ENCODE results near the gene KLK5.
"Not testable (repeated sequence)": the region's sequence is repeated elsewhere in the genome, so short reads cannot be mapped to it uniquely, and the experiment has no call there.

The KLK5 gene, protein sequence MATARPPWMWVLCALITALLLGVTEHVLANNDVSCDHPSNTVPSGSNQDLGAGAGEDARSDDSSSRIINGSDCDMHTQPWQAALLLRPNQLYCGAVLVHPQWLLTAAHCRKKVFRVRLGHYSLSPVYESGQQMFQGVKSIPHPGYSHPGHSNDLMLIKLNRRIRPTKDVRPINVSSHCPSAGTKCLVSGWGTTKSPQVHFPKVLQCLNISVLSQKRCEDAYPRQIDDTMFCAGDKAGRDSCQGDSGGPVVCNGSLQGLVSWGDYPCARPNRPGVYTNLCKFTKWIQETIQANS

DNA sequence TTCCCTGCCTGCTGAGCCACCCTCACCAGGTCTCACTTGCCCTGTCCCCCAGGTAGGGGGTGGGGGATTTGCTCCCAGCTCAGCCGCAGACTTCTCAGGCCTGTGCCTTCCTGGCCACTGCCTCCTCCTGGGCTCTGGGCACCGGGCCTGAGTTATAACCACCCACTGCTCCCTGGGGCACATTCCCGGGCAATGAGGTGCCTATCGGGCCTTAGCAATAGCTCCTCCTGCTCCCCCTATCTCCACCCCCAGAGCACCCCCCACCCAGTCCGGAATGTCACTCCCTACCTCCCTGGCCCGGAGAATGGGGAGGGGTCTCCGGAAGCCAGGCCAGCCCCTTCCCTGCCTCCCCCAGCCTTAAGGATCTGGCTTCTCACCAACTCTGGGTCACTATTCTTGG, at the start of gene KLK5:
Gene KLK5 (minus strand): TSS at position 129 of the 400 bp plus-strand sequence. CDS start 381 bp downstream, outside the sequence.
- DNase-seq, result no peak

DNA sequence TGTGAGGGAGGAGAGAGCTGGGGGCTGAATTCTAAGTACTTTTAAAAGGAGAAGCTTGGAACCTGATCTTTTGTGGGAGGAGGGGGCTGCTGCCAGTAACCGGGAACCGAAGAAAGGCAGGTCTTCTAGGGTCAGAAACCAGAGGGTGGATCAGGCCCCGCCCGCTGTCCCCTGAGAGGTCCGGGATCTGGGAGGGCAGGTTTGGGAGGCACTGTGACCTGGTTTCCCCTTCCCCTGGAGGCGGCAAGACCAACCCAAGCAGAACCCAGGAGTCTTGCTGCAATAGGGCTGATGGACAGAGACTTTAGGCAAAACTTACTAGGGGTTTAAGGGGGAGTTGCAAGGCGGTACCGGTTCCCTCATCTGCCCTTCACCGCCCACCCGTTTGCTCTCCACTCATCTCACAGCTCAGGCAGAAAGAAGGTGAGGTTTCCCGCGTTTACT, 49.3 kb upstream of the KLK5 start:
- no peak for DNase-seq

DNA sequence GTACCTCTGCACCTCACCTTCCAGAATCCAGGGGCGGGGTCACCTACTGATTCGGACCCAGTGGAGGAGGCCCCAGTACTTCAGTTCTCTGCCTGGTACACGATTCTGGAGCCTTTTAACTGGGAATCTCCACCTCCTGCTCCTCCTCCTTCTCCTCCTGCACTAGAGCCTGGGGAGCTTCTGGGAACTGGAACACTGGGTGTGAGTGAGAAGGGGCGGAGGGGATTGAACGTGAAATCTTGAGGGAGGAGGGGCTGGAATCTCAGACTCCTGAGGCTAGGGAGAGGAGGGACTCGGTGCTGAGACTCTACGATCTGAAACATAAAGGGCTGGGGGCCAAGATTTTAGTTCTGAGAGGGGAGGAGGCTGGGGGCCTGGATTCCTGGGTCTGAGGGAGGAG, 48.7 kb upstream of the KLK5 start, which contains the start of gene KLK8:
Gene KLK8 (minus strand): TSS at position 90 of the 400 bp plus-strand sequence. CDS start 437 bp downstream, outside the sequence.
- DNase-seq, result no peak

DNA sequence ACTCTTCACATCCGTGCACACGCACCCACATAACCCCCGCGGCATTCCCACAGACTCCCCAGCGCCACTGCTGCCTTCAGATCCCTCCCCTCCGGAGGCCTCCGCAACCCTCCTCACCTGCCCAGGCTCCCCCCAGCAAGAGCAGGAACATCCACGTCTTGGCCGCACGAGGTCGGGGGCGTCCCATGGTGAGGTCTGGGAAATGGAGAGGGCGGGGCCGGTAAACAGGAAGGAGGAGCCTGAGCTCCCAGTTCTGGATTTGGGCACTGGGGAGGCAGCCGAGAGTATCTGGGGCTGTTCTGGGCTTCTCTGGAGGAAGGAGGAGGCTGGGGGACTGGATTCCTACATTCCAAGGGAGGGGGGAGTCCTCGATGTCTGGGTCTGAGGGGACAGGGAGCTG, 48.1 kb upstream of the KLK5 start:
- DNase-seq, result no peak

DNA sequence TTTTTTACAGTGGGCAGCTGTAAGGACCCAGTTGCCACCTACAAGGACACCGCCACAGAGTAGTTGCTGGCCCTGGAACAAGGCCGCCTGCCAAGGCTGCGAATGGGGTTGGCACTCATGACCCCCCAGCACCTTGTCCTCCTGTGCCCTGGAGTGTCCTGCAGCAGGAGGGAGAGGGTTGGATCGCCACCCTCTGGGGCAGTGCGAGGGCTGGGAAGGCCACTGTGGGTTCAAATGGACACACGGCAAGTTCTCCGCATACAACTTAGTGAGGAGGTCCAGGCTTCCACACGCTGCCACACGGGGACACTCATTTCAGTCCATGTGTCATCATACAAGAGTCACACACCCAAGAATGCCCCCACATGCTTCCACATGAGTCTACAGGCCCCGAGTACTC, 47.6 kb upstream of the KLK5 start:
- no peak for DNase-seq

DNA sequence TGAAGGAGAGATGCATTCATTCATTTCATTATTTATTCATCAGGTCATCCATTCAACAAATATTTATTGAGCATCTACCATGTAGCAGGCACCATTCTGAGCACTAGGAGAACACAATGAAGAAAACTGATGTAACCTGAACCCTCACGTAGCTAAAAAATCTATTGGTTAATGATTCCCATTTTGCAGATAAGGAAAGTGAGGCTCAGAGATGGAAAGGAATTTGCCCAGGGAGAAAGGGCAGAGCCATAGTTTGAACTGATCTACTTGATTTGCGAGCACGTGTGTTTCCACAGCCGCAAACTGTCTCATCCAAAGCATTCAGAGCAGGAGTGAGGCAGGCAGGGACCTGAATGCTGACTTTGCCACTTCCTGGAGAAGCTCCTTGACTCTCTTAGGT, 45.8 kb upstream of the KLK5 start:
- DNase-seq, result no peak

DNA sequence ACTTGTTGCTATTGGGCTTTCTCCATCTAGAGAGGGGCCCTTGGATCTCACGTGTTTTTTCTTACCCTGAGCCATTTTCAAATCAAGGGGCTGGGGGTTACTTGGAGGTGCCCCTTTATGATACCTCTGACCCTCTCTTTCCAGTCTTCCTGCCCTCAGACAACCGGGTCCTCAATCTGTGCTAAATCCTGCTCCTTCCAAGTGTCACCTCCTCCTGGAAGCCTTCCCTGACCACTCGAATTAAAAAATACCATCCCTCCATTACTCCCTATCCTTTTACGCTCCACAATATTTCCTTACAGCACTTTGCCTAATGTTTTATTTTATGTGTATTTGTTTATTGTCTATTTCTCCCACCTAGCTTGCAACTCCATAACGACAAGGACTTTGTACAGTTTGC, 45.2 kb upstream of the KLK5 start:
- DNase-seq, result no peak

DNA sequence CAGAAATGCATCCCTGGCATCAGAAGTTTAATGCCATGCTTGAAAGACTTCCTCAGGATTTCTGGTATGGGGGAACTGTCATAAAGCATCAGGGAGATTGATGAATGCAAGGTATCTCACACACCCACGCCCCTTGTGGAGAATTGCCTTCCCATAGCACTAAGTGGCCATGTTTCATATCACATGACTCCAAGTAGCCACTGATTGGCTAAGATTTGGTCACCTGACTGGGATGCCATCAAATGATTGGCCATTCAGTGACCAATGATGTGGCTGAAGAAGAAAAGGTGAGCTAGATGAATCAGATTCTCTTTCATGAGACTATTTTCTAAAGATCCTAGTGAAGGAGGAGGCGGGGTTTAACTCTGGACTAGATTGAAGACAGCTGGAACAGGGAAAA, 41.3 kb upstream of the KLK5 start:
- no peak for DNase-seq

DNA sequence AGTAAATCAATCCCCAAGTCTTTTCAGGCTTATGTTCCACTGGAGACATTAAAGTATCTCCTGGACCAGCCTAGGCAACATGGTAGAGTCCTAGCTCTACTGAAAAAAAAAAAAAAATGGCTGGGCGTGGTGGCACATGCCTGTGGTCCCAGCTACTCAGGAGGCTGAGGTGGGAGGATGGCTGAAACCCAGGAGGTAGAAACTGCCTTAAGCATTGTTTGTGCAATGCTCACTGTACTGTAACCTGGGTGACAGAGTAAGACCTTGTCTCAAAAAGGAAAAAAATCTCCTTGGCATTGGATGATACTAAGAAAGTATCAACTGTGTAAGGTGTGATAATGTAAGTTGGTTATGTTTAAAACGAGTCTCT, 39.8 kb upstream of the KLK5 start:
- DNase-seq, result no peak

DNA sequence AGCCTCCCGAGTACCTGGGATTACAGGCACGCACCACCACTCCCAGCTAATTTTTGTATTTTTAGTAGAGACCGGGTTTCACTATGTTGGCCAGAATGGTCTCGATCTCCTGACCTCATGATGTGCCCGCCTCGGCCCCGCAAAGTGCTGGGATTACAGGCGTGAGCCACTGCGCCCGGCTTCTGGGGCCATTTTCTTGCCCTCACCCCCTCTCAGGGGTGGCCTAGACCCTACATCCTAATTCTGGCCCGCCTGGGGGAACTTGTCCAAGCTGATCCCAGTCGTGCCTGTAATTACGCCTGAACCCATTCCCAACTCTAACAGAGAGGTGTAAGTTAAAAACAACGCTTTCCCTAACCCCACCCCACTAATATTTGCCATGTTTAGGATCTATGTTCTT, 31.6 kb upstream of the KLK5 start:
- not testable (repeated sequence) for DNase-seq

DNA sequence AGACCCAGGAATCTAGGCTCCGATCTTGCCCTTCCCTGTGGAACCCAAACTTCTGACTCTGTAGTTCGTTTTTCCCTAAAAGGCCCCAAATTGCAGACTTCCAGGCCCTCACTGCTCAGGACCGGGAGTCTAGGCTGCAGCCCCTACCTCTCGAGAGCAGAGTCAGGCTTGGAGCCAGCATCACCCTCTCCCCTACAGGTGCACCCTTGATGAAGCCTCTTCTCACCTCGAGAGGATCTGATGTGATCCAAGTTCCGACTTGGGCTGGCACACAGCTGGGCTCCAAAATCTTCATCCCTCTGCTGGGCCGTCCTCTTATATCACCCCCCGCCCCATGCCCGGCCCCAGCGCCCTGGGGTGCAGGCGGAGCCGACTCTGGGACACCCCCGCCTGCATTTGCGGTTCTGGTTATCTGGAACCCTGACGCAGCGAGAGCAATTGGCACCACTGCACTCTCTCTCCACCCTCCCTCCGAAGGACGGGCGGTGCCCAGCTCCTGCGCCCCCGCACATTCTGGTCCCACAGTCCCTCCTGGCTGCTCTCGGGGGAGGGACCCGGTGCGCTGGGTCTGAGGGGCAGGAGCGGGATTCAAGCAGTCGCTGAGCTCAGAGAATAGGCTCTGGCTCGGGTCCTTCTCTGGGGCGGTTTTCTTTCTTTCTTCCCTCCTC, 30.9 kb upstream of the KLK5 start, which contains the start of gene KLK7:
Gene KLK7 (minus strand): TSS at position 293 of the 668 bp plus-strand sequence. CDS start 1,518 bp downstream, outside the sequence.
- no peak for DNase-seq

DNA sequence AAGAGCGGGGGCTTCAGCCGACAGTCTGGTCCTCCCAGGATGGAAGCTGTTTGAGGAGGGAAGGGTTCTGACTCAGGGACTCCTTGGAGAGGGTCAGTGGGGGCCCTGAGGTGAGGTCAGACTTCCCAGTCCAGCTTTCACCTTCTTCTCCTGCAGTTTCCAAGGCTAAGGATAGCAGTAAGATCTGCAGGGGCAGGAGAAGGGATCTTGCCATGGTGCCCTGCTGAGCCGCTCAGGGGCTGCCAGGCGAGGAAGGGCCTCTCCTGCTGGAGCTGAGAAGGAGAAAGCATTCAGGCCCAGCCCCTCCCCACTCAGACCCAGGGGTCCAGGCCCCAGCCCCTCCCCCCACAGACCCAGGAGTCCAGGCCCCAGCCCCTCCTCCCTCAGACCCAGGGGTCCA, 29.3 kb upstream of the KLK5 start:
- DNase-seq, result no peak

DNA sequence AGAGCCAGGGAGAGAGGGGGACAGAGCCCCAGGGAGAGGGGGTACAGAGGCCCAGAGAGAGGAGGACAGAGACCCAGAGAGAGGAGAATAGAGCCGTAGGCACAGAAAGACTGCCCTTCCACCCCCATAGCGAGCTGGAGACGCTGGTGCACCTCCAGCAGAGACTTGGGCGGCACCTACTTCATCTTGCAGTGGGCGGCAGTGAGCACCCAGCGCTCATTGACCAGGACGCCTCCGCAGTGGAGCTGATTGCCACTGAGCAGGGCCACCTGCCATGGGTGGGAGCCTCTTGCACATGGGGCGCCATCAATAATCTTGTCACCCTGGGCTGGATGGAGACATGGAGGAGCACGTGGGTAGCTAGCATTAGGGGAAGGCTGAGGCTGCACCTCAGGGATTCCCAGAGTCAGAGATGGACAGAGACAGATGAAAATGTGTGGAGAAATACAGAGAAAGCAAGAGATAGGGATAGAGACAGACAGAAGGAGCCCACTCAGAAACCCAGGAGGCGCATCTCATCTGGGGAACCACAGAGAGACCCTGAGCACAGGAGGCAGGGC, 28.8 kb upstream of the KLK5 start:
- no peak for DNase-seq

DNA sequence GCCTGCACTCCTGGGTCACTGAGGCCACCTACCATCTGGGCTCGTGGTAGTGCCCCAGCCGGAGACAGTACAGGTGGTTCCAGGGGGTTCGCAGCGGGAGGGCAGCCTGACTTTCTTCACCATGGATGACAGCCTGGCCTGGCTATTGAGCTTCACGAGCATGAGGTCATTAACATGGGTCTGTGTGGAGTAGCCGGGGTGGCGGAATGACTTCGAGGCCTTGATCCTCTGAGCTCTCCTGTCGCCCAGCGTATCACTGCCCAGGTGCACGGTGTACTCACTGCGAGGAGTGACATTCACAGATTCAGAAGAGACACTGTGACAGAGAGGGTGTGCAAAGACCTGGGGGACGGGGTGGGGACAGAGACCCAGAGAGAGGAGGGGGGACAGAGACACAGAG, 27.4 kb upstream of the KLK5 start:
- no peak for DNase-seq

DNA sequence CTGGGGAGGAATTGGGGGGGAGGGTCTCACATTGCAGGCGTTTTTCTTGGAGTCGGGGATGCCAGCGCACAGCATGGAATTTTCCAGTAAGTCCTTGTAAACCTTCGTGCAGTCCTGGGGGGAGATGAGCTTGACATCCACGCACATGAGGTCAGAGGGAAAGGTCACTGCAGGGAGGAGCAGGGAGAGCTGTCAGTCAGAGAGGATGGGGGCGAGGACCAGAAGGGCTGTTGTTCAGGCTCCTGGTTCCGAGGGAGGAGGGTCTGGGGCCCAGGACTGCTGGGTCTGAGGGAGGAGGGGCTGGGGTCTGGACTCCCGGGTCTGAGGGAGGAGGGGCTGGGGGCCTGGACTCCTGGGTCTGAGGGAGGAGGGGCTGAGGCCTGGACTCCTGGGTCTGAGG, 26.9 kb upstream of the KLK5 start:
- no peak for DNase-seq

DNA sequence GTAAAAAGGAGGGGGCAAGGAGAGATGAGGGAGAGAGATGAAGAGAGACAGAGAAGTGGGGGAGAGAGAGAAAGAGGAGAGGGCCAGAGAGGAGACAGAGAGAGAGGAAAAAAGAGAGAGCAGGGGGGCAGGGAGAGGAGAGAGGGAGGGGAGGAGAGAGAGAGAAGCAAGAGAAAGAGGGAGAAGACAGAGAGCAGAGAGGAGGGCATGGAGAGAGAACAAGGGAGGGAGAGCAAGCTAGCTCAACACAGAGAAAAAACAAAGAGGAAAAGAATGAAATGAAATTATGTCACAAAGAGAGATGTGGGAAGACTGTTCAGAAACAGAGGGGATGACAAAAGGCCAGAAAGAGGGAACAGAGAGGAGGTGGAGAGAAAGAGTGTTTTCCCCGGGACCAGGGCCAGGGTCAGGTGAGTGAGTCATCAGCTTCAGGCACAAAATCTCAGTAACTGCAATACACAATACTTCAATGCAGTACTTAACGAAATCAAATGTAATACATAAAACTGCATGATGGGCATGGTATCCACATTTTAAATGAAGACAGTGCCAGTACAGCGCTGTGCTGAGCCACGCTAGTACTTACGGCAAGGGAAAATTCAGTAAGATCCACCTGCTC, 26.0 kb upstream of the KLK5 start:
- no peak for DNase-seq

DNA sequence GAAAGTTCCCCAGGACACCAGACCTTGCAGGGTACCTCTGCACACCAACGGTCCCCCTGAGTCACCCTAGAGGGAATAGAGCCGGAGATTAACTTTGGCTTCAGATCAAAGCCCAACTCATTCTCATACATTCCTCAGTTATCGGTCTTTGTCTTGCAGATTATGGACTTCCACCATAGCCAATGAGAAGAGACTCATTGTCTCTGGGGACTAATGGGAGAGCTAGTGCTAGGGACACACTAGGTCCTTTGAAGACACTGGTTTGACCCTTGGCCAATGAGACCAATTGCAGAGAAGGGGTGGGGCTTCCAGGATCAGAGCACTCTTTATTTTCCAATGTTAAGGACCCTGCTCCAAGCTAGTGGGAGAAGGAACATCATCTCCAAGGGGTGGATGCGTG, 24.8 kb upstream of the KLK5 start:
- DNase-seq, result no peak

DNA sequence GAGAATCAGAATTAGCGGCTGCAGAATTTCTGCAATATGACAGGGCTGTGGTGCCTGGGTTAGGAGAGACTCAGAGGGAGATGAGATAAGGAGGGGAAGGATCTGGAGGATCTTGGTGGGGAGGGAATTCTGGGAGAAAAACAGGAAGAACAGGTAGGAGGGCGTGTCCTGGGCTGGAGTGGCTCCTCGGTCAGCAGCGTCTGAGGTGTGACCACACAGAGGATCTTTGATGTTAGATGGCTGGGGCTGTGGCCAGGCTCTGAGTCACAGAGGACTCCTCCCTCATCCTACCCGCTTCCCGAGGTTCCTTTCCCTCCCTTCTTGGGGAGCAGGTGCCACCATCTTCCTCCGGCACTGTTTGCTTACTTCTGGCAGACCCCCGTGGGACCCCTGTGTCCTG, 22.9 kb upstream of the KLK5 start:
- DNase-seq, result no peak

DNA sequence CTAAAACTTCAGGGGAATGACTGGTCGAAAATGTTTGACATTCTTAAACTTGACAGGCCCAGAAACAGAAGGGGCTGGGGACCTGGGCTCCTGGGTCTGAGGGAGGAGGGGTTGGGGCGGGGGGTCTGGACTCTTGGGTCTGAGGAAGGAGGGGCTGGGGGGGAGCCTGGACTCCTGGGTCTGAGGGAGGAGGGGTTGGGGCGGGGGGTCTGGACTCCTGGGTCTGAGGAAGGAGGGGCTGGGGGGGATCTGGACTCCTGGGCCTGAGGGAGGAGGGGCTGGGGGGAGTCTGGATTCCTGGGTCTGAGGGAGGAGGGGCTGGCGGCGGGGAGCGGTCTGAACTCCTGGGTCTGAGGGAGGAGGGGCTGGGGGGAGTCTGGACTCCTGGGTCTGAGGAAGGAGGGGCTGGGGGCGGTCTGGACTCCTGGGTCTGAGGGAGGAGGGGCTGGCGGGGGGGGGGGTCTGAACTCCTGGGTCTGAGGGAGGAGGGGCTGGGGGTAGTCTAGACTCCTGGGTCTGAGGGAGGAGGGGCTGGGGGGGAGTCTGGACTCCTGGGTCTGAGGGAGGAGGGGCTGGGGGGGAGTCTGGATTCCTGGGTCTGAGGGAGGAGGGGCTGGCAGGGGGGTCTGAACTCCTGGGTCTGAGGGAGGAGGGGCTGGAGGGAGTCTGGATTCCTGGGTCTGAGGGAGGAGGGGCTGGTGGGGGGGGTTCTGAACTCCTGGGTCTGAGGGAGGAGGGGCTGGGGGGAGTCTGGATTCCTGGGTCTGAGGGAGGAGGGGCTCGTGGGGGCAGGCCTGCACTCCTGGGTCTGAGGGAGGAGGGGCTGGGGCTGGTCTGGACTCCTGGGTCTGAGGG, 22.1 kb upstream of the KLK5 start:
- no peak for DNase-seq

DNA sequence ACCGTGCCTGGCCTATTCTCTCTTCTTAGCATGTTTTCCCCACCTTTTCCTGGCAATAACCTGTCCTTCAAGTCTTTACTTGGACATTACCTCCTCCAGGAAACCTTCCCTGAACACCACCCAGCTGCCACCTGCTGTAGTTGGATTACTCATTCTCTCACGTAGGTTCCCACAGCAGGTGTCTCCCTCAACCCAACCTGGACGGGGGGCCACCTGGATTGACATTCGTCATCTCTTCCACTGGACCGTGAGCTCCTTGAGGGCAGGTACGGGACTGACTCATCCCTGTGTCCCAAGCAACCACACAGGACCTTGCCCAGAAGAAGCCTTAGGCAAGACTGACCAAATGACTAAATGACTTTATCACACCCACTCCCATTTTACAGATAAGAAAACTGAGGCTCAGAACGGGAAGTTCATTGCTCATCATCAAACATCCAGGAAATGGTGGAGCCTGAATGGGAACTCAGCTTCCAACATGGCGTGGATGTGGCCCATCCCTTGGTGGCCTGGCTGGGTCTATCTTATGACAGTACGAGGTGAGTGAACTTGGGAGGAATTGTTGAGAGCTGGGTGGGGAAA, 20.0 kb upstream of the KLK5 start:
- no peak for DNase-seq

DNA sequence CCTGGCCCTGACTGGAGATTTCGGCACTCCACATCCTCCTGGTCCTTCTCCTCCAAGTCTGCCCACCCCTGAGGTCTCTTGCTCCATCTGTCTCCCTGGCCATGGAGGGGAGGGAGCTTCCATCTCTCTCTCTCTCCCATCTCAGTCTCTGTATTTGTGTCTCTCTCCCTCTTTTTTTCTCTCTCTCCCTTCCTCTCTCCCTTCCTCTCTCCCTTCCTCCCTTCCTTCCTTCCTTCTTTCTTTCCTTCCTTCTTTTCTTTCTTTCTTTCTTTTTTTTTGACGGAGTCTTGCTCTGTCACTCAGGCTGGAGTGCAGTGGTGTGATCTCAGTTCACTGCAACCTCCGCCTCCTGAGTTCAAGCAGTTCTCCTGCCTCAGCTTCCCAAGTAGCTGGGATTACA, 17.0 kb upstream of the KLK5 start:
- not testable (repeated sequence) for DNase-seq

DNA sequence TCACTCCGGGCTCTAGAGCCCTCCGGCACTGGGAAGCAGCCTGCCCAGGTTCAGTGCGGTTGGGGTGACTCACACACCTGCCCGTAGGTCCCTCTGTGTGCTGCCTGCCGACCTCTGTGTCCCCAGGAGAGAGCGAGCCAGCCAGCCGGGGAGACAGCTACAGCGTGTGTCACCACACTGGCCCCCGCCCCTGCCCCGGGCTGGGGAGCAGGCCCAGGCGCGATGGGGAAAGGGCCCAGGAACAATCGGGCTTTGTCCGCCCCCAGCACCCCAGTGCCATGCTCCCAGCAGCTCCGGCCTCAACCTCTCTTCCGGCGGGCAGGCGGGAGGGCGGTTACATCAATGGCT, 16.5 kb upstream of the KLK5 start, which contains the start of gene KLK6:
Gene KLK6 (minus strand): TSS at position 179 of the 348 bp plus-strand sequence. CDS start 1,487 bp downstream, outside the sequence.
- DNase-seq, result no peak
